A673 (cell line): ENCODE results near the gene MRPS11. TPM values are rescaled to one million over a fixed set of nuclear protein-coding genes. Genes with fewer than 3 reads are reported as not detected.
A peak's percentile ranks its signal among the peaks of the same experiment; 100 is the strongest.
"Not testable (repeated sequence)": the region's sequence is repeated elsewhere in the genome, so short reads cannot be mapped to it uniquely, and the experiment has no call there.

Experiments
- BruUV-seq: library from RNA; stranded (reverse); fragments of 400-500 nt; replicated peaks from 2 replicates; lab custom pipeline; 2021; lab: Mats Ljungman, UMichigan
- CTCF ChIA-PET: fragments of 300-600 bp; sonication (Branson Sonifier 250); formaldehyde crosslinking; loops from one replicate; lab custom pipeline; 2022; ENCODE audit warnings: antibody characterized with exemption; lab: Charles Lee
- POLR2A ChIA-PET: fragments of 300-600 bp; sonication (Branson Sonifier 250); formaldehyde crosslinking; loops from one replicate; lab custom pipeline; 2022; ENCODE audit warnings: antibody characterized with exemption; ENCODE audit not compliant: low non-redundant PET; lab: Charles Lee
- DNase-seq: peaks from one replicate; pipeline ENCODE4 v3.0.0-alpha.2; 2015; ENCODE audit warnings: low spot score
- H3K27ac ChIP-seq: fragments of 200-600 bp; sonication (generic); 2 replicates; pipeline ENCODE4 v1.5.1; 2016; ENCODE audit warnings: mixed run types, low read depth, mild to moderate bottlenecking, mixed read lengths, antibody characterized with exemption, low read length; ENCODE audit not compliant: poor library complexity, severe bottlenecking
- H3K27me3 ChIP-seq: fragments of 200-600 bp; sonication (generic); replicated peaks from 2 replicates; pipeline ENCODE4 v1.6.1; 2017; ENCODE audit warnings: mixed run types, low read depth, mild to moderate bottlenecking, mixed read lengths, antibody characterized with exemption, low read length; ENCODE audit not compliant: insufficient read depth, poor library complexity
- H3K36me3 ChIP-seq: fragments of 200-600 bp; sonication (generic); 2 replicates; pipeline ENCODE4 v1.6.1; 2016; ENCODE audit warnings: mixed run types, mild to moderate bottlenecking, mixed read lengths, antibody characterized with exemption, low read length; ENCODE audit not compliant: insufficient read depth, poor library complexity, severe bottlenecking
- H3K4me1 ChIP-seq: fragments of 200-600 bp; sonication (generic); 2 replicates; pipeline ENCODE4 v1.6.1; 2017; ENCODE audit warnings: mixed run types, mild to moderate bottlenecking, mixed read lengths, antibody characterized with exemption, low read length; ENCODE audit not compliant: insufficient read depth, poor library complexity, severe bottlenecking
- H3K4me3 ChIP-seq: fragments of 200-600 bp; sonication (generic); 2 replicates; pipeline ENCODE4 v1.5.1; 2016; ENCODE audit warnings: low read depth, mixed run types, mild to moderate bottlenecking, mixed read lengths, low read length; ENCODE audit not compliant: poor library complexity, severe bottlenecking
- H3K9me3 ChIP-seq: fragments of 200-600 bp; sonication (generic); 2 replicates; pipeline ENCODE4 v1.6.1; 2016; ENCODE audit warnings: mixed run types, low read depth, mild to moderate bottlenecking, mixed read lengths, antibody characterized with exemption, low read length; ENCODE audit not compliant: poor library complexity, severe bottlenecking
- EZH2 ChIP-seq: fragments of 200-600 bp; sonication (generic); IDR thresholded peaks from 2 replicates; pipeline ENCODE4 v1.6.1; 2017; ENCODE audit warnings: borderline replicate concordance, low read depth, mild to moderate bottlenecking, mixed read lengths, antibody characterized with exemption, low read length; ENCODE audit not compliant: poor library complexity, severe bottlenecking
- intact Hi-C: fragments of 100-400 bp; cut with micrococcal nuclease; formaldehyde crosslinking; loops from one replicate; pipeline ENCODE4 v1.10.0; 2022; ENCODE audit not compliant: unreplicated experiment
- total RNA-seq: library from RNA; stranded (reverse); gene quantifications from 2 replicates; pipeline ENCODE4 v1.2.3, GENCODE V29; 2021
- TF ChIP-seq, protein P1 (sequence below): fragments of 300-800, 200-600 bp; sonication (generic); conservative IDR thresholded peaks from 2 replicates; pipeline ENCODE4 v1.5.1; 2017; ENCODE audit warnings: low read depth, mild to moderate bottlenecking, antibody characterized with exemption, low read length, moderate library complexity, mixed read lengths

Gene MRPS11
- total RNA-seq, 1 experiment from 2014 or later: 90.0 TPM

- TF ChIP-seq, protein P1, sequence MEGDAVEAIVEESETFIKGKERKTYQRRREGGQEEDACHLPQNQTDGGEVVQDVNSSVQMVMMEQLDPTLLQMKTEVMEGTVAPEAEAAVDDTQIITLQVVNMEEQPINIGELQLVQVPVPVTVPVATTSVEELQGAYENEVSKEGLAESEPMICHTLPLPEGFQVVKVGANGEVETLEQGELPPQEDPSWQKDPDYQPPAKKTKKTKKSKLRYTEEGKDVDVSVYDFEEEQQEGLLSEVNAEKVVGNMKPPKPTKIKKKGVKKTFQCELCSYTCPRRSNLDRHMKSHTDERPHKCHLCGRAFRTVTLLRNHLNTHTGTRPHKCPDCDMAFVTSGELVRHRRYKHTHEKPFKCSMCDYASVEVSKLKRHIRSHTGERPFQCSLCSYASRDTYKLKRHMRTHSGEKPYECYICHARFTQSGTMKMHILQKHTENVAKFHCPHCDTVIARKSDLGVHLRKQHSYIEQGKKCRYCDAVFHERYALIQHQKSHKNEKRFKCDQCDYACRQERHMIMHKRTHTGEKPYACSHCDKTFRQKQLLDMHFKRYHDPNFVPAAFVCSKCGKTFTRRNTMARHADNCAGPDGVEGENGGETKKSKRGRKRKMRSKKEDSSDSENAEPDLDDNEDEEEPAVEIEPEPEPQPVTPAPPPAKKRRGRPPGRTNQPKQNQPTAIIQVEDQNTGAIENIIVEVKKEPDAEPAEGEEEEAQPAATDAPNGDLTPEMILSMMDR: no peak
- no peak for TF ChIP-seq EZH2
- Histone ChIP-seq H3K27me3 (no peaks in the 10 kb centered on the region), H3K9me3 (no peaks in the 10 kb centered on the region), H3K36me3 (peaks cover 28% of the 10 kb centered on the region), H3K27ac (no peak overlapping the region), H3K4me3 (no peak overlapping the region), H3K4me1 (no peaks in the 10 kb centered on the region)
- intact Hi-C loops: no loop called here
- no TSS peak for BruUV-seq
- DNase-seq: no peak
- ChIA-PET CTCF (interaction anchor here (0.7 kb wide), 1 partner anchor 15 kb away, joined by 4 read pairs; no protein-coding TSS in a partner anchor), POLR2A (no interaction called here)
Measured at GRCh38 chr15:88469321-88469720, 1.8 kb downstream of the MRPS11 start.

DNA sequence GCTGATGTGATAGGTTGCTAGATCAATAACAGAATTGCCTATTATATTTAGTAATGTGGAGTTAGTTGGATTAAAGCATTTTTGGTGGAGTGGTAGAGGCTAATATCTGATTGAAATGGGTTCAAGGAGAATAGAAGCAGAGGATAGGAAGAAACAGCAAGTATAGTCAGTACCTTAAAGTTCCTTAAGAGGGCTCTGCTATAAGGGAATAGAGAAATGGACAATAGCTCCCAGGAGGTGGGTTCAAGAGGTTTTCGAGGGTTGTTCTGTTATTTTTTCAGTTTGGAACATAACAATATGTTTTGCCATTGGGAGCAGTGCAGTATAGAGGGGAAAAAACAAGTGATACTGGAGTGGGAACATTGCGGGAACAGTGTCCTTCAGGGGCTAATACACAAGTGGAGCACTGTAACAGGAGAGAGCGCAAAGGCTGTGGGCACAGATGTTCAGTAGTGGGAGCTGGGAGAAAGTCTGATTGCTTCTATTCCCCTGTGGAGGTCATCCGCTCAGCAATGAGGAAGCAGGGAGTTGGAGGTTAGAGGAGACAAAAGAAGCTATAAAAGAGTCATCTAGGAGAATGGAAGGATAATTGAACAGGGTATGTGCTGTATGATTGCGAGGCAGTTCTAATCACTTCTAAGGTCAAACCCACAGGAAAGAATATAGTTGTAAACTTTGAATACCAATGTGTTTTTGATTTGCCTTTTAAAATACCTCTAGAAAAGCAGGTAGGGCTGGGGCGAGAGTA is 3.3 kb downstream of the MRPS11 start:
- Histone ChIP-seq H3K4me3 (no peak overlapping the region), H3K27ac (no peak overlapping the region), H3K9me3 (no peaks in the 10 kb centered on the region), H3K27me3 (no peaks in the 10 kb centered on the region), H3K4me1 (no peaks in the 10 kb centered on the region), H3K36me3 (peaks cover 20% of the 10 kb centered on the region)
- intact Hi-C loops: no loop called here
- no peak for TF ChIP-seq EZH2
- TF ChIP-seq, protein P1: 0 out of 2 replicates have a peak, but pooled peaks have one; percentile 10
- DNase-seq: no peak
- POLR2A ChIA-PET: no interaction called here
- no TSS peak for BruUV-seq
- CTCF ChIA-PET: no interaction called here

DNA sequence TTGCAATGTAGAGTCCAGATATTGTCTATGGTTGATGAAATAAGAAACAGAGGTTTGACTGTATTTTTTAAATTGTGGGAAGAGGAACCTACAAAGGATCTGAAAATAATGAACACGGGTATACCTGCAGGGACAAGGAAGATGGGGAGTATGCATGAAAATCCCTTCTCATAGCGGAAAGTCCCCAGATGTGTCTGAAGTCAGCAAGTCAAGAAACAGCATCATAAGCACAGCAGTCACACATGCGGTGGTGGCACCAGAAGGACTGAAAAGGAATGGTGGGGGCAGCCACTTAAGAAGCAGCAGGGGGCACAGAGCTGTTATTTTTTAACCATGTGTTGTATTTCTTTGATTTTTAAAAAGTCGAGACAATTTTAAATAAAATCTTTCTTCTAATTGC is 4.7 kb downstream of the MRPS11 start:
- Histone ChIP-seq H3K4me1 (no peaks in the 10 kb centered on the region), H3K9me3 (no peaks in the 10 kb centered on the region), H3K36me3 (peaks cover 20% of the 10 kb centered on the region), H3K27me3 (no peaks in the 10 kb centered on the region), H3K4me3 (no peak overlapping the region), H3K27ac (no peak overlapping the region)
- ChIA-PET CTCF (no interaction called here), POLR2A (no interaction called here)
- no peak for DNase-seq
- intact Hi-C loops: no loop called here
- TF ChIP-seq, protein P1: no peak
- TF ChIP-seq EZH2: no peak
- BruUV-seq: no TSS peak

- DNase-seq, intact Hi-C loops: not testable (repeated sequence)
Measured at GRCh38 chr15:88473661-88474293, 6.3 kb downstream of the MRPS11 start.

More at GRCh38 chr15:88473661-88474293, 6.3 kb downstream of the MRPS11 start:
- POLR2A ChIA-PET, H3K27ac ChIP-seq, H3K4me1 ChIP-seq, H3K9me3 ChIP-seq, H3K4me3 ChIP-seq, H3K27me3 ChIP-seq, BruUV-seq, CTCF ChIA-PET: not testable (repeated sequence)
- H3K36me3 ChIP-seq: peaks cover 26% of the 10 kb centered on the region
